MG63 (cell line): ENCODE measurements around the gene COG5. TPM values are rescaled to one million over a fixed set of nuclear protein-coding genes. Genes with fewer than 3 reads are reported as not detected.
"Not testable (repeated sequence)": the region's sequence is repeated elsewhere in the genome, so short reads cannot be mapped to it uniquely, and the experiment has no call there.

ENCODE experiments used
- DNase-seq: peaks from one replicate; pipeline ENCODE4 v3.0.0-alpha.2; 2020
- H3K27me3 ChIP-seq: fragments of 250-450 bp; sonication (Bioruptor Pico); 2 replicates; pipeline ENCODE4 v1.5.1; 2020; ENCODE audit warnings: mild to moderate bottlenecking, moderate library complexity
- H3K36me3 ChIP-seq: fragments of 250-450 bp; sonication (Bioruptor Pico); 2 replicates; pipeline ENCODE4 v1.5.1; 2020; ENCODE audit warnings: mild to moderate bottlenecking, moderate library complexity
- H3K4me3 ChIP-seq: fragments of 250-450 bp; sonication (Bioruptor Pico); 2 replicates; pipeline ENCODE4 v1.5.1; 2020; ENCODE audit warnings: mild to moderate bottlenecking, moderate library complexity
- H3K9me3 ChIP-seq: fragments of 250-450 bp; sonication (Bioruptor Pico); 2 replicates; pipeline ENCODE4 v1.5.1; 2020; ENCODE audit warnings: mild to moderate bottlenecking, moderate library complexity
- total RNA-seq: library from RNA; depleted of rRNA; stranded (reverse); fragments of >200 nt; shearing (Covaris generic); gene quantifications from 2 replicates; pipeline ENCODE4 v1.2.3, GENCODE V29; 2014; ENCODE audit warnings: low replicate concordance

The COG5 gene
- total RNA-seq, 1 experiment from 2014 or later = 37.5 TPM

GRCh38 chr7:107220806-107221205, 342.9 kb downstream of the COG5 start:
- H3K9me3 ChIP-seq, H3K4me3 ChIP-seq, DNase-seq, H3K36me3 ChIP-seq, H3K27me3 ChIP-seq: not testable (repeated sequence)

- no peak for DNase-seq
- Histone ChIP-seq H3K9me3 (no peaks in the 10 kb centered on the region), H3K4me3 (no peak overlapping the region), H3K36me3 (no peaks in the 10 kb centered on the region), H3K27me3 (no peaks in the 10 kb centered on the region)
These were observed 343.4 kb downstream of the COG5 start for GRCh38 chr7:107220356-107220755.

GRCh38 chr7:107219563-107220244, 344.0 kb downstream of the COG5 start:
- H3K4me3 ChIP-seq = no peak overlapping the region
- H3K9me3 ChIP-seq = no peaks in the 10 kb centered on the region
- H3K27me3 ChIP-seq = no peaks in the 10 kb centered on the region
- H3K36me3 ChIP-seq = no peaks in the 10 kb centered on the region
- DNase-seq = no peak

- no peak overlapping the region for H3K4me3 ChIP-seq
- H3K9me3 ChIP-seq = no peaks in the 10 kb centered on the region
- H3K27me3 ChIP-seq = no peaks in the 10 kb centered on the region
- no peak for DNase-seq
- no peaks in the 10 kb centered on the region for H3K36me3 ChIP-seq
These were observed 349.8 kb downstream of the COG5 start for GRCh38 chr7:107213945-107214344.

GRCh38 chr7:107213193-107213788, 350.4 kb downstream of the COG5 start:
- no peaks in the 10 kb centered on the region for H3K9me3 ChIP-seq
- no peak for DNase-seq
- H3K27me3 ChIP-seq = no peaks in the 10 kb centered on the region
- no peak overlapping the region for H3K4me3 ChIP-seq
- no peaks in the 10 kb centered on the region for H3K36me3 ChIP-seq

GRCh38 chr7:107212725-107213124, 351.0 kb downstream of the COG5 start:
- no peak for DNase-seq
- Histone ChIP-seq H3K36me3 (no peaks in the 10 kb centered on the region), H3K27me3 (no peaks in the 10 kb centered on the region), H3K4me3 (no peak overlapping the region), H3K9me3 (no peaks in the 10 kb centered on the region)

GRCh38 chr7:107210400-107210799, 353.3 kb downstream of the COG5 start:
- Histone ChIP-seq H3K9me3 (no peaks in the 10 kb centered on the region), H3K4me3 (no peak overlapping the region), H3K36me3 (no peaks in the 10 kb centered on the region), H3K27me3 (no peaks in the 10 kb centered on the region)
- no peak for DNase-seq

GRCh38 chr7:107209565-107209964, 354.2 kb downstream of the COG5 start:
- no peaks in the 10 kb centered on the region for H3K36me3 ChIP-seq
- H3K27me3 ChIP-seq = no peaks in the 10 kb centered on the region
- DNase-seq = no peak
- H3K9me3 ChIP-seq = no peaks in the 10 kb centered on the region
- no peak overlapping the region for H3K4me3 ChIP-seq

- Histone ChIP-seq H3K9me3 (no peaks in the 10 kb centered on the region), H3K4me3 (no peak overlapping the region), H3K36me3 (no peaks in the 10 kb centered on the region), H3K27me3 (no peaks in the 10 kb centered on the region)
- no peak for DNase-seq
These were observed 355.2 kb downstream of the COG5 start for GRCh38 chr7:107208563-107208962.

- DNase-seq = no peak
- Histone ChIP-seq H3K4me3 (no peak overlapping the region), H3K9me3 (no peaks in the 10 kb centered on the region), H3K27me3 (no peaks in the 10 kb centered on the region), H3K36me3 (no peaks in the 10 kb centered on the region)
These were observed 355.6 kb downstream of the COG5 start for GRCh38 chr7:107208024-107208521.

GRCh38 chr7:107207459-107207858, 356.3 kb downstream of the COG5 start:
- H3K4me3 ChIP-seq = no peak overlapping the region
- H3K36me3 ChIP-seq = no peaks in the 10 kb centered on the region
- no peak for DNase-seq
- no peaks in the 10 kb centered on the region for H3K9me3 ChIP-seq
- H3K27me3 ChIP-seq = no peaks in the 10 kb centered on the region

GRCh38 chr7:107206706-107207105, 357.0 kb downstream of the COG5 start:
- Histone ChIP-seq H3K9me3 (no peaks in the 10 kb centered on the region), H3K36me3 (no peaks in the 10 kb centered on the region), H3K4me3 (no peak overlapping the region), H3K27me3 (no peaks in the 10 kb centered on the region)
- no peak for DNase-seq

GRCh38 chr7:107206136-107206535, 357.6 kb downstream of the COG5 start:
- H3K4me3 ChIP-seq = no peak overlapping the region
- H3K27me3 ChIP-seq = no peaks in the 10 kb centered on the region
- H3K36me3 ChIP-seq = no peaks in the 10 kb centered on the region
- H3K9me3 ChIP-seq = no peaks in the 10 kb centered on the region
- DNase-seq = no peak

GRCh38 chr7:107203607-107204006, 360.1 kb downstream of the COG5 start:
- H3K27me3 ChIP-seq = no peaks in the 10 kb centered on the region
- no peak overlapping the region for H3K4me3 ChIP-seq
- no peaks in the 10 kb centered on the region for H3K9me3 ChIP-seq
- no peak for DNase-seq
- H3K36me3 ChIP-seq = no peaks in the 10 kb centered on the region; the same call in 1 of the 2 replicates

GRCh38 chr7:107201795-107202450, 361.8 kb downstream of the COG5 start:
- no peaks in the 10 kb centered on the region for H3K9me3 ChIP-seq
- no peak overlapping the region for H3K4me3 ChIP-seq
- H3K27me3 ChIP-seq = no peaks in the 10 kb centered on the region
- peak; percentile 3 for DNase-seq
- no peaks in the 10 kb centered on the region; the same call in 1 of the 2 replicates for H3K36me3 ChIP-seq

- no peaks in the 10 kb centered on the region for H3K27me3 ChIP-seq
- no peaks in the 10 kb centered on the region; the same call in 1 of the 2 replicates for H3K36me3 ChIP-seq
- no peak overlapping the region for H3K4me3 ChIP-seq
- no peak for DNase-seq
- H3K9me3 ChIP-seq = no peaks in the 10 kb centered on the region
These were observed 366.7 kb downstream of the COG5 start for GRCh38 chr7:107196834-107197610.

GRCh38 chr7:107194052-107194451, 369.7 kb downstream of the COG5 start:
- DNase-seq = no peak
- Histone ChIP-seq H3K27me3 (no peaks in the 10 kb centered on the region), H3K4me3 (no peak overlapping the region), H3K36me3 (no peaks in the 10 kb centered on the region), H3K9me3 (no peaks in the 10 kb centered on the region)
